ENCODE measurements around the gene GALM. TPM values are rescaled to one million over a fixed set of nuclear protein-coding genes. Genes with fewer than 3 reads are reported as not detected.
"Not testable (repeated sequence)": the region's sequence is repeated elsewhere in the genome, so short reads cannot be mapped to it uniquely, and the experiment has no call there.

Gene GALM
- total and polyA plus RNA-seq, 2 donors from 2014 or later, result 17.9 to 79.9 TPM

DNA sequence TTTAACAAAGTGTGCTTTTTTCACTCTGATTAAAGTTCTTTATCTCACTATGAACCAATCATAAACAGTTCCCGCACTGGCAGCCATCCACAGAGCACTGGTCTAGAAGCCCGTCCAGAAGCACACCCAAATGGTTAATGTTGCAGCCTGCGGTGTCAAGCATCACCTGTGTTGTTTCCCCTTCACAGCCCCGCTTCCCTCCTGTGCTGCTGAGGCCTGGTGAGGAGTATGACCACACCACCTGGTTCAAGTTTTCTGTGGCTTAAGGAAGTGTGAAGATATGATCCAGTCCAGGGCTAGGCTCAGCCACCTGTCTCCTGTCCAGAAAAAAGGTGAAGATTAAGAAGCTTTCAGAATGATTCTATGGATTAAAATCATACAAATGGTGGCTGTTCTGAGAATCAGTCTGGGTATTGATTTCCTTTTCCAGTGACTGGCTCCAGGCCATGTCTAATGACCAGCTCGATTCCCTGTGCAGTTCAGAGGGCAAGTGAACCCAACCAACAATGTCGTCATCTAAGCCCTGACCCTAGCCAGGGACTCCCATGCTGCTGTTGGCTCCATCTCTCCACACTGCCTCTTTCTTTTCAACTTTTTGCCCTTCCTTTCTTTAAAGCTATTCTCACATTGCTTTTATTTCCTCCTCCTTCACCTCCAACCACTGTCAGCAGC lies 67.5 kb downstream of the GALM start:
- TF ChIP-seq, protein P1, sequence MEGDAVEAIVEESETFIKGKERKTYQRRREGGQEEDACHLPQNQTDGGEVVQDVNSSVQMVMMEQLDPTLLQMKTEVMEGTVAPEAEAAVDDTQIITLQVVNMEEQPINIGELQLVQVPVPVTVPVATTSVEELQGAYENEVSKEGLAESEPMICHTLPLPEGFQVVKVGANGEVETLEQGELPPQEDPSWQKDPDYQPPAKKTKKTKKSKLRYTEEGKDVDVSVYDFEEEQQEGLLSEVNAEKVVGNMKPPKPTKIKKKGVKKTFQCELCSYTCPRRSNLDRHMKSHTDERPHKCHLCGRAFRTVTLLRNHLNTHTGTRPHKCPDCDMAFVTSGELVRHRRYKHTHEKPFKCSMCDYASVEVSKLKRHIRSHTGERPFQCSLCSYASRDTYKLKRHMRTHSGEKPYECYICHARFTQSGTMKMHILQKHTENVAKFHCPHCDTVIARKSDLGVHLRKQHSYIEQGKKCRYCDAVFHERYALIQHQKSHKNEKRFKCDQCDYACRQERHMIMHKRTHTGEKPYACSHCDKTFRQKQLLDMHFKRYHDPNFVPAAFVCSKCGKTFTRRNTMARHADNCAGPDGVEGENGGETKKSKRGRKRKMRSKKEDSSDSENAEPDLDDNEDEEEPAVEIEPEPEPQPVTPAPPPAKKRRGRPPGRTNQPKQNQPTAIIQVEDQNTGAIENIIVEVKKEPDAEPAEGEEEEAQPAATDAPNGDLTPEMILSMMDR (IDR thresholded peaks at IDR 0.05; ENCODE audit: borderline replicate concordance, extremely low read depth, insufficient read depth), result no peak
- Histone ChIP-seq H3K36me3 (ENCODE audit: control insufficient read depth in 2 of 3, insufficient read depth in 3 of 3, low read length in 3 of 3) (peaks cover 2 to 26% (median 3%) of the 10 kb centered on the region in 3 donors), H3K9me3 (ENCODE audit: control insufficient read depth in 2 of 3, insufficient read depth in 1 of 3, low read length in 3 of 3) (no peaks in the 10 kb centered on the region), H3K27me3 (ENCODE audit: control insufficient read depth, insufficient read depth, low read length) (no peaks in the 10 kb centered on the region), H3K9ac (ENCODE audit: low read length in 3 of 3) (no peak overlapping the region), H3K4me3 (ENCODE audit: low read length in 3 of 3) (no peak overlapping the region), H3K4me1 (ENCODE audit: control insufficient read depth in 2 of 3, insufficient read depth in 2 of 3, low read depth in 1 of 3, low read length in 3 of 3) (peaks cover 0 to 7% (median 0%) of the 10 kb centered on the region in 3 donors), H3K27ac (ENCODE audit: low read depth in 2 of 2, low read length in 2 of 2) (no peak overlapping the region)
- intact Hi-C loops (cut with DNase I), result no loop called here
- no peak for FAIRE-seq
- DNase-seq, result no peak

DNA sequence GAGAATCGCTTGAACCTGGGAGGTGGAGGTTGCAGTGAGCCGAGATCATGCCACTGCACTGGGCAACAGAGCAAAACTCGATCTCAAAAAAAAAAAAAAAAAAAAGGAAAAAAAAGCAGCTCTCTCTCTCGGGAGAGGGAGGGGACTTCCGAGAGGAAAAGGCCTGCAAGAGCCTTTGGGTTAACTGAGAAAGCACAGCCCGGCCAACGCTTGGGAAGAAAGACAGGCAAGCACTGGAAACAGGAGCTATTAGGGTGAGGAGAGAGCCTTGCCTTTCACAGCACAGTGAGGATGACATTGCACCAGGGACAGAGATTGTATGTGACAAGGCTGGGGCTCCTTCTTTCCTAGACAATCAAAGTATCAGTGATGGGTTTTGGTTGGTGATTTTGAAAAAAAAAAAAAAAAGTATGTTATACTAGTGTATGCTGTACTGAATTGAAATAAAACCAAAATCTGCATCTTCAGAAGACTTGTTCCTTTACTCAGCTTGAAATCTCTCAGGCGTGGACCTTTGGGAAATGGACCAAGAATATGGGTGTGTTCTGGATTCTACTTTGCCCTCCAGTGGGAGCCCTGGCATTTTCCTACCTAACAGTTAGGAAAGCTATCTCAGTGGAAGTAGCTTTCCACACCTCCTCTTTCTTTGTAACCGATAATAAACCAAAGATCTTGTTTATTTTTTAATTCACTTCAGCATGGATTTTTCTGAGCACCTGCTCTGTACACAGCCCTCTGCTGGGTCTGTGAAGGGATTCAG lies 68.6 kb downstream of the GALM start:
- H3K27ac ChIP-seq (ENCODE audit: low read depth in 2 of 2, low read length in 2 of 2), result no peak overlapping the region
- FAIRE-seq, result no peak
- no peak for DNase-seq
- H3K4me3 ChIP-seq (ENCODE audit: low read length in 3 of 3), result no peak overlapping the region
- no peaks in the 10 kb centered on the region for H3K27me3 ChIP-seq (ENCODE audit: control insufficient read depth, insufficient read depth, low read length)
- no peaks in the 10 kb centered on the region for H3K9me3 ChIP-seq (ENCODE audit: control insufficient read depth in 2 of 3, insufficient read depth in 1 of 3, low read length in 3 of 3)
- H3K4me1 ChIP-seq (ENCODE audit: control insufficient read depth in 2 of 3, insufficient read depth in 2 of 3, low read depth in 1 of 3, low read length in 3 of 3), result peaks cover 0 to 7% (median 0%) of the 10 kb centered on the region in 3 donors
- H3K9ac ChIP-seq (ENCODE audit: low read length in 3 of 3), result no peak overlapping the region
- intact Hi-C loops (cut with DNase I), result no loop called here
- TF ChIP-seq, protein P1 (IDR thresholded peaks at IDR 0.05; ENCODE audit: borderline replicate concordance, extremely low read depth, insufficient read depth), result no peak
- H3K36me3 ChIP-seq (ENCODE audit: control insufficient read depth in 2 of 3, insufficient read depth in 3 of 3, low read length in 3 of 3), result peaks cover 2 to 24% (median 3%) of the 10 kb centered on the region in 3 donors

DNA sequence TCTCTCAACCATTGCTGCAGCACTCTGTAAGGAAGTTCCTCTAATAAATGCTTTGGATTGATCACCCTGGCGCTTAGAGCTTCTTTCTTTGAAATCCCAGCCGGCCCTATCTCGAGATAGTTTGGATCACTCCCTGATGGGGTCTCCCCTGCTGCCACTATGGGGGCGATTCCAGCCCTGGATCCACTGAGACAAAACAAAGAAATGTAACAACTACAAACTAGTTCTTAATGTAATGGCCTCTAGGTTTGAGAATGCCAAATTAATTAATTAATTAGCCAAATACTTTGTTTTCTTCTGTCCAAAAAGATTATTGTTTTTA lies 70.0 kb downstream of the GALM start:
- H3K27ac ChIP-seq (ENCODE audit: low read depth in 2 of 2, low read length in 2 of 2), result no peak overlapping the region
- FAIRE-seq (no peak), DNase-seq (no peak)
- intact Hi-C loops (cut with DNase I), result no loop called here
- H3K9me3 ChIP-seq (ENCODE audit: control insufficient read depth in 2 of 3, insufficient read depth in 1 of 3, low read length in 3 of 3), result no peaks in the 10 kb centered on the region
- TF ChIP-seq, protein P1 (IDR thresholded peaks at IDR 0.05; ENCODE audit: borderline replicate concordance, extremely low read depth, insufficient read depth), result no peak
- H3K4me3 ChIP-seq (ENCODE audit: low read length in 3 of 3), result no peak overlapping the region
- no peaks in the 10 kb centered on the region for H3K27me3 ChIP-seq (ENCODE audit: control insufficient read depth, insufficient read depth, low read length)
- peaks cover 0 to 17% (median 2%) of the 10 kb centered on the region in 3 donors for H3K36me3 ChIP-seq (ENCODE audit: control insufficient read depth in 2 of 3, insufficient read depth in 3 of 3, low read length in 3 of 3)
- H3K9ac ChIP-seq (ENCODE audit: low read length in 3 of 3), result no peak overlapping the region
- peaks cover 0 to 7% (median 0%) of the 10 kb centered on the region in 3 donors for H3K4me1 ChIP-seq (ENCODE audit: control insufficient read depth in 2 of 3, insufficient read depth in 2 of 3, low read depth in 1 of 3, low read length in 3 of 3)

DNA sequence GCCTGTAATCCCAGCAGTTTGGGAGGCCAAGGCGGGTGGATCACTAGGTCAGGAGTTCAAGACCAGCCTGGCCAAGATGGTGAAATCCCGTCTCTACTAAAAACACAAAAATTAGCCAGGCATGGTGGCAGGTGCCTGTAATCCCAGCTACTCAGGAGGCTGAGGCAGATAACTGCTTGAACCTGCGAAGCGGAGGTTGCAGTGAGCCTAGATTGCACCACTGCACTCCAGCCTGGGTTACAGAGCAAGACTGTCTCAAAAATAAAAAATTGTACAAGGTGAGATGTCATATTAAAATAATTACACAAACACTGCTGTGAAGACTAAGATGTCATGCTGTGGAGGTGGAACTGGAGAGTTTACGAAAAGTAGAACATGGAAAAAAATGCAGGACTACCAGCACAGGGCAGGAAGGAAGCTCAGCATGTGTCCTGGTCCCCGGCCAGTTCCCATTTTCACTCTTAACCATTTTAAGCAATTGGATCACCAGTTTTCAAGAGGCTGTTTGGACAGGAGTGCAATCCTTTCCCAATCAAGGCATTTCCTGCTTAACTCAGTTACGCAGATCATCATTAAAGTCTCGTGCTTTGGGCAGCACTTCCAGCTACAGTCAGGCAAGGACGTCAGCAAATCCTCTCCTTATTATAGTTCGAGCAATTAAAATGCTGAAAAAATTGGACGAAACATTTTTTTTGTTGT lies 71.2 kb downstream of the GALM start:
- H3K9ac ChIP-seq (ENCODE audit: low read length in 3 of 3); H3K4me1 ChIP-seq (ENCODE audit: control insufficient read depth in 2 of 3, insufficient read depth in 2 of 3, low read depth in 1 of 3, low read length in 3 of 3); DNase-seq; H3K27ac ChIP-seq (ENCODE audit: low read depth in 2 of 2, low read length in 2 of 2); H3K9me3 ChIP-seq (ENCODE audit: control insufficient read depth in 2 of 3, insufficient read depth in 1 of 3, low read length in 3 of 3); H3K4me3 ChIP-seq (ENCODE audit: low read length in 3 of 3); H3K27me3 ChIP-seq (ENCODE audit: control insufficient read depth, insufficient read depth, low read length); intact Hi-C loops (cut with DNase I); FAIRE-seq: not testable (repeated sequence)
- H3K36me3 ChIP-seq (ENCODE audit: control insufficient read depth in 2 of 3, insufficient read depth in 3 of 3, low read length in 3 of 3), result peaks cover 0 to 19% (median 2%) of the 10 kb centered on the region in 3 donors
